Mesenchymal stem cell (in vitro differentiated cells and primary cell): ENCODE measurements around the gene KRTAP10-1.

Experiments
- DNase-seq: peaks from one replicate; pipeline ENCODE4 v3.0.0-alpha.2; 2013
- H2AFZ ChIP-seq: one replicate; pipeline ENCODE4 v1.6.1; 2013; ENCODE audit warnings: low read depth, mild to moderate bottlenecking, control low read depth, inconsistent platforms, low read length, moderate library complexity
- H2AK5ac ChIP-seq: 2 replicates; pipeline ENCODE4 v1.6.1; 2013; ENCODE audit warnings: low read length, moderate library complexity, mild to moderate bottlenecking, inconsistent platforms; ENCODE audit not compliant: severe bottlenecking
- H2BK120ac ChIP-seq: one replicate; pipeline ENCODE4 v1.6.1; 2013; ENCODE audit warnings: low read depth, mild to moderate bottlenecking, inconsistent platforms, low read length, moderate library complexity
- H2BK12ac ChIP-seq, 2 experiments: one replicate each; pipeline ENCODE4 v1.6.1; 2013; ENCODE audit warnings: inconsistent platforms in 2 of 2, low read length in 2 of 2, mild to moderate bottlenecking in 2 of 2, moderate library complexity in 2 of 2, control low read depth in 1 of 2
- H2BK15ac ChIP-seq: one replicate; pipeline ENCODE4 v1.6.1; 2013; ENCODE audit warnings: mild to moderate bottlenecking, low read depth, inconsistent platforms; ENCODE audit not compliant: poor library complexity, severe bottlenecking
- H2BK5ac ChIP-seq: 2 replicates; pipeline ENCODE4 v1.6.1; 2013; ENCODE audit warnings: low read depth, mild to moderate bottlenecking, low read length, control low read depth, inconsistent platforms; ENCODE audit not compliant: poor library complexity, severe bottlenecking
- H3K14ac ChIP-seq, 2 experiments: one replicate each; pipeline ENCODE4 v1.6.1; 2013; ENCODE audit warnings: inconsistent platforms in 2 of 2, low read length in 2 of 2, control low read depth in 1 of 2, mild to moderate bottlenecking in 1 of 2, moderate library complexity in 1 of 2
- H3K18ac ChIP-seq, 2 experiments: one replicate each; pipeline ENCODE4 v1.6.1; 2013; ENCODE audit warnings: inconsistent platforms in 2 of 2, low read length in 2 of 2, control low read depth in 1 of 2, low read depth in 1 of 2, mild to moderate bottlenecking in 1 of 2
- H3K23ac ChIP-seq, 2 experiments: one replicate each; pipeline ENCODE4 v1.6.1; 2013; ENCODE audit warnings: inconsistent platforms in 2 of 2, low read length in 2 of 2, mild to moderate bottlenecking in 2 of 2, moderate library complexity in 2 of 2, control low read depth in 1 of 2
- H3K27ac ChIP-seq: 2 replicates; pipeline ENCODE4 v1.5.1; 2013; ENCODE audit warnings: mild to moderate bottlenecking, moderate library complexity, low read length, control low read depth, inconsistent platforms; ENCODE audit not compliant: poor library complexity, severe bottlenecking
- H3K27me3 ChIP-seq, 2 experiments: 2 replicates each; pipeline versions ENCODE4 v1.6.1 to v1.7.0; 2013; ENCODE audit warnings: low read length in 2 of 2, mild to moderate bottlenecking in 2 of 2, moderate library complexity in 2 of 2, control low read depth in 1 of 2, inconsistent platforms in 1 of 2; ENCODE audit not compliant: control insufficient read depth in 1 of 2, insufficient read depth in 1 of 2
- H3K36me3 ChIP-seq, 2 experiments: 2 replicates each; pipeline versions ENCODE4 v1.6.1 to v1.7.0; 2013; ENCODE audit warnings: low read length in 2 of 2, control low read depth in 1 of 2, inconsistent platforms in 1 of 2, low read depth in 1 of 2, mild to moderate bottlenecking in 1 of 2; ENCODE audit not compliant: insufficient read depth in 2 of 2, control insufficient read depth in 1 of 2
- H3K4ac ChIP-seq, 2 experiments: one replicate each; pipeline ENCODE4 v1.6.1; 2013; ENCODE audit warnings: inconsistent platforms in 2 of 2, low read length in 2 of 2, mild to moderate bottlenecking in 2 of 2, moderate library complexity in 2 of 2, control low read depth in 1 of 2, low read depth in 1 of 2
- H3K4me1 ChIP-seq: 2 replicates; pipeline ENCODE4 v1.6.1; 2013; ENCODE audit warnings: low read depth, low read length, control low read depth; ENCODE audit not compliant: control insufficient read depth, insufficient read depth
- H3K4me2 ChIP-seq: 2 replicates; pipeline ENCODE4 v1.6.1; 2013; ENCODE audit warnings: low read length, mild to moderate bottlenecking, inconsistent platforms; ENCODE audit not compliant: poor library complexity, severe bottlenecking
- H3K4me3 ChIP-seq, 2 experiments: 2 replicates each; pipeline versions ENCODE4 v1.5.1 to v1.7.0; 2013; ENCODE audit warnings: low read length in 2 of 2, mild to moderate bottlenecking in 2 of 2, control low read depth in 1 of 2, low read depth in 1 of 2; ENCODE audit not compliant: insufficient read depth in 1 of 2
- H3K79me1 ChIP-seq: replicated peaks from 2 replicates; pipeline ENCODE4 v1.6.1; 2013; ENCODE audit warnings: mild to moderate bottlenecking, control low read depth, low read length, inconsistent platforms; ENCODE audit not compliant: poor library complexity, severe bottlenecking
- H3K9ac ChIP-seq: 2 replicates; pipeline ENCODE4 v1.7.0; 2013; ENCODE audit warnings: mild to moderate bottlenecking, low read length, moderate library complexity
- H3K9me3 ChIP-seq: 2 replicates; pipeline ENCODE4 v1.7.0; 2013; ENCODE audit warnings: mild to moderate bottlenecking, low read length; ENCODE audit not compliant: control insufficient read depth
- H4K8ac ChIP-seq: one replicate; pipeline ENCODE4 v1.6.1; 2013; ENCODE audit warnings: inconsistent platforms, mild to moderate bottlenecking, low read length, moderate library complexity
- H4K91ac ChIP-seq: one replicate; pipeline ENCODE4 v1.6.1; 2013; ENCODE audit warnings: mild to moderate bottlenecking, low read length, inconsistent platforms
- WGBS: methylation state at CpG from one replicate; pipeline ENCODE4 v1.1.7; 2013; ENCODE audit warnings: mixed read lengths; 5-methylcytosine and 5-hydroxymethylcytosine counted together

KRTAP10-1 gene

GRCh38 chr21:44490816-44491215 lies 49.2 kb downstream of the KRTAP10-1 start:
- no peak overlapping the region for H3K4me3 ChIP-seq
- H2BK12ac ChIP-seq = no peak overlapping the region
- no peak overlapping the region for H3K18ac ChIP-seq
- no peak overlapping the region for H3K27ac ChIP-seq
- no peak overlapping the region for H2AFZ ChIP-seq
- no peak overlapping the region for H3K23ac ChIP-seq
- H3K4ac ChIP-seq = no peak overlapping the region
- 91% methylated on average over 9 of the region's 9 CpGs for WGBS
- no peak overlapping the region for H2BK120ac ChIP-seq
- no peak overlapping the region for H4K91ac ChIP-seq
- no peaks in the 10 kb centered on the region for H3K4me1 ChIP-seq
- H3K14ac ChIP-seq = no peak overlapping the region
- H3K9me3 ChIP-seq = peaks cover 23% of the 10 kb centered on the region
- DNase-seq = no peak
- H3K36me3 ChIP-seq = no peaks in the 10 kb centered on the region
- H3K4me2 ChIP-seq = no peak overlapping the region
- H2BK15ac ChIP-seq = no peak overlapping the region
- H2BK5ac ChIP-seq = no peak overlapping the region
- H2AK5ac ChIP-seq = no peak overlapping the region
- H3K79me1 ChIP-seq = no peaks in the 10 kb centered on the region
- H4K8ac ChIP-seq = no peak overlapping the region
- peaks cover 13 to 15% of the 10 kb centered on the region in 2 experiments for H3K27me3 ChIP-seq
- H3K9ac ChIP-seq = no peak overlapping the region

- Histone ChIP-seq H3K14ac (no peak overlapping the region), H3K4me3 (no peak overlapping the region), H2BK120ac (no peak overlapping the region), H3K4me1 (no peaks in the 10 kb centered on the region), H4K91ac (no peak overlapping the region), H3K4me2 (no peak overlapping the region), H3K27ac (no peak overlapping the region), H2BK15ac (no peak overlapping the region), H3K9me3 (peaks cover 23% of the 10 kb centered on the region), H3K18ac (no peak overlapping the region), H2BK5ac (no peak overlapping the region), H3K23ac (no peak overlapping the region), H3K27me3 (peaks cover 11 to 12% of the 10 kb centered on the region in 2 experiments), H2AK5ac (no peak overlapping the region), H3K79me1 (no peaks in the 10 kb centered on the region), H3K36me3 (no peaks in the 10 kb centered on the region), H3K4ac (no peak overlapping the region), H4K8ac (no peak overlapping the region), H2AFZ (no peak overlapping the region), H3K9ac (no peak overlapping the region), H2BK12ac (no peak overlapping the region)
- DNase-seq = no peak
- WGBS = 92% methylated on average over 19 of the region's 19 CpGs
These were observed 49.6 kb downstream of the KRTAP10-1 start for GRCh38 chr21:44490405-44490804.

GRCh38 chr21:44489962-44490361 lies 50.0 kb downstream of the KRTAP10-1 start:
- H3K27me3 ChIP-seq = peaks cover 8 to 12% of the 10 kb centered on the region in 2 experiments
- no peak overlapping the region for H2BK15ac ChIP-seq
- no peak overlapping the region for H2BK120ac ChIP-seq
- H3K9me3 ChIP-seq = peaks cover 23% of the 10 kb centered on the region
- no peak overlapping the region for H3K4me2 ChIP-seq
- no peak overlapping the region for H3K27ac ChIP-seq
- H3K4me1 ChIP-seq = no peaks in the 10 kb centered on the region
- H2BK5ac ChIP-seq = no peak overlapping the region
- H3K9ac ChIP-seq = no peak overlapping the region
- H3K36me3 ChIP-seq = no peaks in the 10 kb centered on the region
- no peak overlapping the region for H3K4me3 ChIP-seq
- H3K79me1 ChIP-seq = no peaks in the 10 kb centered on the region
- DNase-seq = no peak
- no peak overlapping the region for H2AK5ac ChIP-seq
- H2BK12ac ChIP-seq = no peak overlapping the region
- H3K14ac ChIP-seq = no peak overlapping the region
- H4K8ac ChIP-seq = no peak overlapping the region
- H3K23ac ChIP-seq = no peak overlapping the region
- 75% methylated on average over 6 of the region's 7 CpGs for WGBS
- H3K18ac ChIP-seq = no peak overlapping the region
- no peak overlapping the region for H3K4ac ChIP-seq
- H4K91ac ChIP-seq = no peak overlapping the region
- H2AFZ ChIP-seq = no peak overlapping the region
